HG03457 (cell line): ENCODE measurements around the gene BTBD9.

Source experiments
- ATAC-seq: cut with Tn5 transposase; IDR thresholded peaks from one replicate; pipeline ENCODE4 v1.9.1; 2021; ENCODE audit warnings: moderate number of reproducible peaks; ENCODE audit not compliant: unreplicated experiment

Gene BTBD9

GRCh38 chr6:38403548-38403947, 236.2 kb downstream of the BTBD9 start:
- ATAC-seq, result no peak

DNA sequence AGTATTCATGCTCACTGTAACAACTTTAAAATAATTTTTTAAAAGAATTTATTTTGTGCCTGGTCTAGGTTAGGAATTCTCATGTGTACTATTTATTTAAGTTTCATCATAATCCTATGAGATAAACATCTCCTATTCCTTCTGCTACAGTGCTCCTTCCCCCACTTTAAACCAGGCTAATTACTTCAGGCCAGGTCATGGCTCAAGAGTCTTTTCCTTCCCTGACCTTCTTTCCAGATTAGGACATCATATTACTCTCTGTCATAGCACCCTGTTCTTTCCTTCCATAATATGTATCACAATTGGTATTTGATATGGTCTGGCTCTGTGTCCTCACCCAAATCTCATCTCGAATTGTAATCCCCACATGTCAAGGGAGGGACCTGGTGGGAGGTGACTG, 239.0 kb downstream of the BTBD9 start:
- no peak for ATAC-seq

GRCh38 chr6:38400101-38400500, 239.6 kb downstream of the BTBD9 start:
- ATAC-seq, result no peak

- ATAC-seq, result no peak
Observed at GRCh38 chr6:38396209-38396608, 243.5 kb downstream of the BTBD9 start.

- ATAC-seq, result no peak
Observed at GRCh38 chr6:38393986-38394385, 245.7 kb downstream of the BTBD9 start.

DNA sequence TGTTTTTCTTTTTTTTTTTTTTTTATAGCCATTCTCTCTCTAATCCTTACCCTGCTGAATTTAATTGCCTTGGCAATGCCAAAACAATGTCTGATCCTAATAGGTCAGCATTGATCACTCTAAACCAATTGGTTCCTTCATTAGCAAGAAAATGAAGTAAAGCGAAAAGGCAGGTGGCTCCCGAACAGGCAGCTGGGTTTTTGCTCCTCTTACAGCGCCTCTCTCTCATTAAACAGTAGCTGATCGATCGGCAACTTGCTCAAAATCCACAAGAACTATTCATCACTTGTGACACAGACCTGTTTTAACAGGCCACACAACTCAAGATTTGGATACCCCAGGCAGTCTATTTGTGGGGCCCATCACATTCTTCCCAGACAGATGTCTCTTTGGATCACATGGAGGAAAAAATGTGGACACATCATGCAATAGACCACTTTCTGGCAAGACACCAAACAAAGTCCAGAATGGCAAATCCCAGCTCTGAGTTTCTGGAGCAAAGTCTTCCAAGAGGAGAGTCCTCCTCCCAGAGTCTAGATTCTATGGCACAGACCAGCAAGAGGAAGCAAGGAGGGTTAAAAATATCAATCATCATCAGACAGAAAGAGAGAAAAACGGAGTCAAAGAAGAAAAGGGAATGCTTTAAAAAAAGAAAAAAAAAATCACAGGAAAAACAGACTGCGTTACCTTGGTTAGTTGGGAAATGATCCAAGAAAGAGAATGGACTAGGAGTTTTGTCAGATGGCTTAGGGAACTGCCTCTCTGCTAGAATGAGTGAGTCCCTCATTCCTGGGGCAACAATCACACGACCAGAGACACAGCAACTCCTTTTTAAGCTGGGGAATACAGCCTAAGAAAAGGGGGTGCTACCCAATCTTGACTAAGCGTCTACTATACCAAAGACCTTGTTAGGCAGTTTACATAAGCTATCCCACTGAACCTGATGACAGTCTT, 247.8 kb downstream of the BTBD9 start:
- no peak for ATAC-seq

DNA sequence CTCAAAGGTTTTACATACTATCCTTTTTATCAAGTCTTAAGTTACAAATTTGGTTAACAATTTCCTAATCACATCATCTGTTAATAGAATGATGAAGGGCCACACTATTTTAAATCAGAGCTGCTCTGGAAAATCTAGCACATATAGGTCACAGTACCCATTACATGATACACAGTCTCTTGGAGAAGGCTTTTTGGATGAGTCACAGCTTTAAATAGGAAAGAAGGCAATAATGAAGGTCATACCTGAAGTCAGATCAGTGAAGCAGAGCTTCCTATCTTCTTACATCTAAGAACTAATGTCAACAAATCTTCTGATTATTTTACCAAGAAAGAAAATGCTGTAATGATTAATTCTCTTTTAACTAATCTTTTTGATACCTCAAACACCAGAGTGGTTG, 248.5 kb downstream of the BTBD9 start:
- ATAC-seq, result no peak

GRCh38 chr6:38389875-38390274, 249.9 kb downstream of the BTBD9 start:
- ATAC-seq, result no peak

DNA sequence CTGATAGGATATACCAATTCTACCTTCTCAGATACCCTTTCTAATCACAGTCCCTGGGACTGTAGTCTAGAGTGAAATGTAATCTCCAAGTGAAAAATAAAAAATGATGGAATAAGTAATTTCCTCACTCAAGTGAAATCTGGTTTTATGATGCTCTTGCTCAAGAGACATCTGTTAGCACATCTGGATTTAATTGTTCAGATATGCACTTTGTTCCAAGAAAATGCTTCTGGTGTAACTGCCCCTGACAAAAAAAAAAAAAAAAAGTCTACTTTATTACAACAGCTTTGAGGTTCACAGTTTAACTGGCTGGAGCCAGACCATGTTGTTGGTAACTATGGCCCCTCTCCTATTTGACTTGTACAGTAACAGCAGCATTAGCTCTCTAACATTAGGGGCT, 251.8 kb downstream of the BTBD9 start:
- ATAC-seq, result no peak

DNA sequence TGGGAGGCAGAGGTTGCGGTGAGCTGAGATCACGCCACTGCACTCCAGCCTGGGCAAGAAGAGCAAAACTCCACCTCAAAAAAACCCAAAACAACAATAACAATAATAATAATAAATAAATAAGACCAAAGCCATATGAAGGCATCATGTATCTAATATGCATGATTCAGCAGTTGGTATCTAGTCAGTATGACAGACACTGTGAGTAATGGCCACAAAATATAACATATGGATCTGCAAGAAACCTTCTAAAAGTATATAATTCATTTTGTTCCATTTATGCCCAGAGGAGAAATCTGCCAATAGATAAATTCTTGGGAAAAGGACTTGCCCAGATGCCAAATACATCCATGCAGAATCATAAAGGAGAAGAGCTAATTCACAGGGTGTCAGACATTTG, 252.3 kb downstream of the BTBD9 start:
- no peak for ATAC-seq

GRCh38 chr6:38378801-38379200, 260.9 kb downstream of the BTBD9 start:
- ATAC-seq, result no peak

- ATAC-seq, result no peak
Observed at GRCh38 chr6:38375937-38376336, 263.8 kb downstream of the BTBD9 start.

DNA sequence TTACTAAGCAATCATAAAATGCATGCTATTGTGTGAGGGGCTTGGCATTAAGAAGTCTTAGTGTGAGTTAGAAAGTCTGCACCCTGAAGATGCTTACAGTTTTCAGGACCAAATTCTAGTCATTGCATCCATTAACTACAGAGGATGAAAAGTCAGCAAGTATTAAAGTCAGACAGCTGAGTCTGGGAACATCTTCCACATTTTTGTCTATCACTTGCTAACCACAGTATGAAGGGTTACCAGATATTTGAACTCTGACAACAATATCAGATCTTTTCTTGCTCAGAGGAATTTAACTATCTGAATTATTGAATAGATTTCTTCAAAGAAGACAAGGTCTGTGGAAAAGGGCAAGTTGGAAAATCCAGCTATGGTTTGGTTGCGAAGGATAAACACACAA, 264.4 kb downstream of the BTBD9 start:
- ATAC-seq, result no peak

- ATAC-seq, result no peak
Observed at GRCh38 chr6:38371881-38372280, 267.8 kb downstream of the BTBD9 start.

GRCh38 chr6:38370653-38371601, 268.8 kb downstream of the BTBD9 start:
- no peak for ATAC-seq

DNA sequence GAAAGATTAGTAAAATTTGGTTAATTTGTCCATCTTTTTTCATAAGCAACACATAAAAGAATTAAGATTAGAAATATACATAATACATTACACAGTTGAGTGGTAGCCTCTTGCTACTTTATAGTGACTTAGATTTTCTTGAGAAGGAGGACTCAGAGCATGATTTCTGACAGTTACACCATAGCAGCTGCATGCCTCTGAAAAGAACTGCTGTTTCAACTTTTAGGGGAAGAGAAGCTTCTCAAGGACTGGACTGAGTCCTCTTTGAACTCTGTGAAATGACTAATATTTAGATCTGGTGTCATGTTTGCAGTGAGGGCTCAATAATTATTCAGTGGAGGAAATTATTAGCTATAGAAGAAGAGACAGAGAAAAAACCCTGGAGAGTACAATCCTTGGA, 272.5 kb downstream of the BTBD9 start:
- no peak for ATAC-seq

- ATAC-seq, result no peak
Observed at GRCh38 chr6:38366234-38366633, 273.5 kb downstream of the BTBD9 start.

- no peak for ATAC-seq
Observed at GRCh38 chr6:38364775-38365174, 275.0 kb downstream of the BTBD9 start.

GRCh38 chr6:38364127-38364526, 275.6 kb downstream of the BTBD9 start:
- ATAC-seq, result no peak

DNA sequence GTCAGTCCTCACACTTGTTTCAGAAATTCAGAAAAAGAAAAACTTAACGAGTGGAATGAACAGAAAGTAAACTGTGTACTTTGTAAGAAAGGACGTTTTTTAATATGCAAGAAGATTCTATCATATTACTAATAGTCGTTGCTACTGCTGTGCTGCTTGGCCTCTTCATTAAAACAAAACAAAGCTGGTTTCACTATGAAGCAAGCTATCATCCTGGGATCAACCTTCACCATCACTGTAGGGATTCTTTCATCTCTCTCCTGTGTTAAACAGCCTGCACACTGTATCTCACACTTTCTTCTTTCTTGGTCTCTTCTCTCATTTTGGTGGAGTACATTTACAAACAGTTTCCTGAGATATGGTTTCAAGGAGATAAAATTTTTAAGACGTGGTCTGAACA, 284.2 kb downstream of the BTBD9 start:
- ATAC-seq, result no peak

DNA sequence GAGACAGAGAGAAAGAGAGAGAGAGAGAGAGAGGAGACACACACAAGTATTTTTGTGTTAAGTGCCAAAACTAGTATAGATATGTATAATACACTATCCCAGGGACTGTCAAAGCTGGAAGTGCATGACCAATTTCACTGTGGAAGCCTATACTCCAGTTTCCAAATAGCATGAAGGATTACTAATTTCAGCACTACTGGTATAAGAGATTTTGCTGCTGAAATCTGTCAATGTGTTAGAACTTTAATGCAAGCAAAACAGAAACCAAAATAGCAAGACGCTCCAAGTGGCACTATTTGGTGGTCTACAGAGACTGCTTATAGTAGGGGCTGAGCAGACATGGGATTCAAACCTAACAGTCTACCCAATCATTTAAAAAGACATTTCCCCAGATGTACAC, 284.8 kb downstream of the BTBD9 start:
- no peak for ATAC-seq

DNA sequence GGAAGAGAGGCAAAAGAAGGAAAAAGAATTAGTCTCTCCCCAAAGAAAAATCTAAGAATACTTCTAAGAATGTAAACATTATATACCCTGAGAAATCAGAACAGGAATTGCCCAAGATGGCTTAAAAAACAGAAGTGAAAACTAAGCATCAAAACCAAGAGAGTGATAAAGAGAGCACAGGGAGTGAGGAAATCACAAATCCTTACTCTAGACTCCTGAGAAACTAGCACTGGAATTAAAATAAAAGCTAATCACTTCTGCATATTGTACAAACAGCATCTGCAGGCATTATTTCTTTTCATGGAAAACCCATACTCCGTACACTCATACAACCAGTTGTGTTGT, 285.7 kb downstream of the BTBD9 start:
- ATAC-seq, result no peak
